ENCODE measurements around the gene EPB41L2.

EPB41L2 gene

GRCh38 chr6:130969166-130969565 lies 93.9 kb downstream of the EPB41L2 start:
- no peak for DNase-seq (ENCODE audit: low read depth)
- TF ChIP-seq CTCF (IDR thresholded peaks at IDR 0.05; ENCODE audit: control insufficient read depth, insufficient read depth, low read depth, low read length, missing control alignments), result no peak
- H3K4me3 ChIP-seq (ENCODE audit: control insufficient read depth, low read depth, low read length), result no peak overlapping the region

- no peak for TF ChIP-seq CTCF (IDR thresholded peaks at IDR 0.05; ENCODE audit: control insufficient read depth, insufficient read depth, low read depth, low read length, missing control alignments)
These were observed 94.6 kb downstream of the EPB41L2 start for GRCh38 chr6:130968476-130968875.

GRCh38 chr6:130967502-130968445 lies 95.3 kb downstream of the EPB41L2 start:
- H3K4me3 ChIP-seq (ENCODE audit: control insufficient read depth, low read depth, low read length), result no peak overlapping the region
- DNase-seq (ENCODE audit: low read depth), result no peak
- TF ChIP-seq CTCF (IDR thresholded peaks at IDR 0.05; ENCODE audit: control insufficient read depth, insufficient read depth, low read depth, low read length, missing control alignments), result no peak

More at GRCh38 chr6:130968476-130968875, 94.6 kb downstream of the EPB41L2 start:
- H3K4me3 ChIP-seq (ENCODE audit: control insufficient read depth, low read depth, low read length), result no peak overlapping the region
- no peak for DNase-seq (ENCODE audit: low read depth)

GRCh38 chr6:130966344-130966980 lies 96.6 kb downstream of the EPB41L2 start:
- no peak for DNase-seq (ENCODE audit: low read depth)
- no peak overlapping the region for H3K4me3 ChIP-seq (ENCODE audit: control insufficient read depth, low read depth, low read length)
- no peak for TF ChIP-seq CTCF (IDR thresholded peaks at IDR 0.05; ENCODE audit: control insufficient read depth, insufficient read depth, low read depth, low read length, missing control alignments)

- H3K4me3 ChIP-seq (ENCODE audit: control insufficient read depth, low read depth, low read length), result no peak overlapping the region
- no peak for TF ChIP-seq CTCF (IDR thresholded peaks at IDR 0.05; ENCODE audit: control insufficient read depth, insufficient read depth, low read depth, low read length, missing control alignments)
- DNase-seq (ENCODE audit: low read depth), result peak; percentile 89
These were observed 97.4 kb downstream of the EPB41L2 start for GRCh38 chr6:130965656-130966055.

GRCh38 chr6:130964808-130965604 lies 98.0 kb downstream of the EPB41L2 start:
- TF ChIP-seq CTCF (IDR thresholded peaks at IDR 0.05; ENCODE audit: control insufficient read depth, insufficient read depth, low read depth, low read length, missing control alignments), result no peak
- H3K4me3 ChIP-seq (ENCODE audit: control insufficient read depth, low read depth, low read length), result no peak overlapping the region
- DNase-seq (ENCODE audit: low read depth), result no peak

Data from AG09309 (cell line).